Measurements from ENCODE around the gene GOLPH3L.
"Not testable (repeated sequence)": the region's sequence is repeated elsewhere in the genome, so short reads cannot be mapped to it uniquely, and the experiment has no call there.

The GOLPH3L gene

DNA sequence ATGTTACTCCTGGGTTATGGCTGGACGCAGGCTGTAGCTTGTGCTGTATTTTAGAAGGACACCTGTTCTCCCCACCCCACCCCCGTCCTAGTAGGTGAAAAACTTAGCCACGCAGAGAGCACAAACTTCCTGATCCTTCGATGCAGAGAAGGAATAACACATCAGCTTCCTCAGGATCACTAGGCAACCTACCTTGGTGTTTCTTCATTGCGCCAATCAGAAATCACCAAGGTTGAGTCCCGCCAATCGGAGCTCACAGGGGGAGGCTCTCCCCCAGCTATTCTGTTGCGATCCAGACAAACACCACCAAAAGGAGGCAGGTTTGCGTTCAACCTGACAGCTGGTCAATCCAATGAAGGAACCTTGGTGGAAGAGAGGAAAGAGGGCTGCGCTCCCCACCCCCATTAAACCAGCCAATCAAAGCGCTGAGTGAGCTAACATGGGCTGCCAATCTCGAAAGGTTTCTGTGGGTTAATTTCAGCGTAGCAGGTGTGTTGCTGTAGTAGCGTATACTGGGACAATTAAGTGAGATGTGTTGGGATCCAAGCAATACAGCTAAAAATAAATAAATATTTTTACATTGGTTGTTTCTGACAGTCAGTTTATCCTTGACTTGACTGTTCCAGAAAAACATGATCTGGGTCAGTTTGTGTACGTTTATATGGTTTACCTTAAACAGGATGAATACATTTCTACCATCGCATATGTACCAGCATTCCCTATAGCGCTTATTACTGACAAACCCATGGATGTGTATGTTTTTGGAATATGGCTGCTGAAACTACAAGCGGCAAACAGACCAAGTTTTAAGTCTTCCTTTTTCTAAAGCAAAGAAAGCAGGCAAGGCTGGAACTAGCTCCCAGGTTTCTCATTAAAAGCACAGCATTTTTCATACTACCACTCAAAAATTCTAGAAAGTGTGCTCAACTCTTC, at the start of gene GOLPH3L:
TSS of gene GOLPH3L (minus strand) at position 160 of the 933 bp plus-strand sequence. CDS start 2,316 bp downstream, outside the sequence.
- peak; percentile 76 for DNase-seq (ENCODE audit: low read depth)

DNA sequence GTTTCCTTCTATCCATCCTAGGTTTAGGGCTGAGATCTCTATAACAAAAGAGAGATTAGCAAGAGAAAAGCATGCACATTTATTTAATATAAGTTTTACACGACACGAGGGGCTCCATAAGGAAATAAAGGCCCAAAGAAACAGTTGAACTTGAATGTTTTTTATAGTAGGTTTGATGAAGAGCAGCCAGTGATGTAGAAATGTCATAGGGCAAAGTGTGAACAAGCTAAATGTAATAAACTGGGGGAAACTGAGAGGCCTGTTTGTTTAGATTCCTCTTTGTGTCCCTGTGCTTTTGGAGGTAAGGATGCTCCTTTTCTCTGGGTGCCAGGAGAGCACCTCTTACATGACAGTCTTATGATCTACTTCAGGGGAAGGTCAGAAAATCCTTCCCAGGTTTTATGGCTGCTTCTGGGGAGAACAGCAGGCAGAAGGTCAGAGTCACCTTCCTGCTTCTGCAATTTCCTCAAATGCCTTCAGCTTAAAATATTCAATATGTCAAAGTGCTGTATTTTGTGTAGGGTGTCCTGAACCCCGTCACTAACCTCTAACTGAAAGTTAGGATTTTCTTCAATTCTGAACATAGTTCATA, 33.3 kb upstream of the GOLPH3L start:
- no peak for DNase-seq (ENCODE audit: low read depth)

DNA sequence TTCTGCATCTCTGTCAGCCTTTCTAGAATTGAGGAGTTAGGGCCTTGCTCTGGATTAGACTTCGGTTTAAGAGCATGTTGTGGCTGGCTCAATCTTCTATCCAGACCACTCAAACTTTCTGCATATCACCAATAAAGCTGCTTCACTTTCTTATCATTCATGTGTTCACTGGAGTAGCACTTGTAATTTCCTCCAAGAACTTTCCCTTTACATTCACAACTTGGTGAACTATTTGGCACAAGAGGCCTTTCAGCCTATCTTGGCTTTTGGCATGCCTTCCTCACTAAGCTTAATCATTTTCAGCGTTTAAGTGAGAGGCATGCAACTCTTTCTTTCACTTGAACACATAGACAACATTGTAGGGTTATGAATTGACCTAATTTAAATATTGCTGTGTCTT, 27.4 kb upstream of the GOLPH3L start:
- DNase-seq (ENCODE audit: low read depth): no peak

DNA sequence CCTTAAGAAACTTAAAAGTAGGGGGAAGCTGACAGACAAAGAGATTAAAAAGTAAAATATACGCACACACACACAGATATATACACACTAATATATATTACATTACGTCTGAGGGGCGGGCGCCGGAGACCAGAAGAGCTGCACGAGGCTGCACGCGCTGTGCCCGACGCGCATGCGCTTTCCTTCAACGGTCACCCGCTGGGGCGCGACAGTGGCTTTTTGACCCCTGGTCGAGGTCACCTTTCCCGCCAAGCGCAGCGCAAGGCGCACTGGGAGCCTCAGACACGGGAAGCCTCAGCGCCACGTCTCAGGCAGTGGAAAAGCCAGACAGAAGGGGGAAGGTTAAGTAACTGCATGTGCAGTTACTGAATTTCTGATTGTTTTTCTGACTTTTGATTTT, 23.7 kb upstream of the GOLPH3L start, which contains the start of gene HORMAD1:
TSS of gene HORMAD1 (minus strand) at position 193 of the 400 bp plus-strand sequence. CDS start 1,390 bp downstream, outside the sequence.
- DNase-seq (ENCODE audit: low read depth): no peak

DNA sequence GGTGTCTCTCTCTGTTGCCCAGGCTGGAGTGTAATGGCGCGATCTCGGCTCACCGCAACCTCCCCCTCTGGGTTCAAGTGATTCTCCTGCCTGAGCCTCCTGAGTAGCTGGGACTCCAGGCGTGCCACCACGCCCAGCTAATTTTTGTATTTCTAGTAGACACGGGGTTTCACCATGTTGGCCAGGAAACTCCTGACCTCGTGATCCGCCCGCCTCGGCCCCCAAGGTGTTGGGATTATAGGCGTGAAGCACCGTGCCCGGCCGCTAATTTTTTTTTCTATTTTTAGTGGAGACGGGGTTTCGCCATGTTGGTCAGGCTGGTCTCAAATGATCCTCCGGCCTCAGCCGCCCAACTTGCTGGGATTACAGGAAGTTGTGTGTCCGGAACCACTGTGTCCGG, 23.1 kb upstream of the GOLPH3L start:
- no peak for DNase-seq (ENCODE audit: low read depth)

DNA sequence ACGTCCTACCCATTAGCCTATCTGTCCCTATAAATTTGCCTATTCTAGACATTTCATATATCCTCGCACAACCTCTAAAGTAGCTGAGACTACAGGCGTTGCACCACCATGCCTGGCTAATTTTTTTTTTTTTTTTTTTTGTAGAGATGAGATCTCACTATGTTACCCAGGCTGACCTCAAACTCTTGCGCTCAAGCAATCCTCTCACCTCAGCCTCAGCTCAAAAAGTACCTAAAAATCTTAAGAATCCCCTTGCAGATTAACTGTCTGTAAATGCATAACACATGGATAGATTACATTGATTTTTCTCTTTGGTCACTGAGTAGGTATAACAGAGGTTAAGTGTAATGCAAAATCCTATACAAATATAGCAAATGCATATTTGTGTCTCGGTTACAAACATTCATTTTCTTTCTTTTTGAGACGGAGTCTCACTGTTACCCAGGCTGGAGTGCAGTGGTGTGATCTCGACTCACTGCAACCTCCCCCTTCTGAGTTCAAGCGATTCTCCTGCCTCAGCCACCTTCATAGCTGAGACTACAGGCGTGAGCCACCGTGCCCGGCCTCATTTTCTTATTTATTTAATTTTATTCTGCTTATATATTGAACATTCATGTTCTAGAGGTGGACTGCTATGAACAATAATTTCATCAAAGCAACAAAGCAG, 21.4 kb upstream of the GOLPH3L start:
- no peak for DNase-seq (ENCODE audit: low read depth)

DNA sequence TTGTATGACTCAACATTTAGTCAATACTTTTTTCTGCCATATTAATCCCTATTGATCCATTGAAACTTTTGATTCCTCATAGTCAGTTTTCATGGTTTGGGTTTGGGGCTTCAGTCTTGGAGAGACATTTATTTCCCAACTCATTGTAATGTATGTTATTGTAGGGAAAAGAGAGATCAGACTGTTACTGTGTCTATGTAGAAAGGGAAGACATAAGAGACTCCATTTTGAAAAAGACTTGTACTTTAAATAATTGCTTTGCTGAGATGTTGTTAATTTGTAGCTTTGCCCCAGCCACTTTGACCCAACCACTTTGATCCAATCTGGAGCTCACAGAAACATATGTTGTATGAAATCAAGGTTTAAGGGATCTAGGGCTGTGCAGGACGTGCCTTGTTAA, 12.1 kb upstream of the GOLPH3L start:
- not testable (repeated sequence) for DNase-seq (ENCODE audit: low read depth)

DNA sequence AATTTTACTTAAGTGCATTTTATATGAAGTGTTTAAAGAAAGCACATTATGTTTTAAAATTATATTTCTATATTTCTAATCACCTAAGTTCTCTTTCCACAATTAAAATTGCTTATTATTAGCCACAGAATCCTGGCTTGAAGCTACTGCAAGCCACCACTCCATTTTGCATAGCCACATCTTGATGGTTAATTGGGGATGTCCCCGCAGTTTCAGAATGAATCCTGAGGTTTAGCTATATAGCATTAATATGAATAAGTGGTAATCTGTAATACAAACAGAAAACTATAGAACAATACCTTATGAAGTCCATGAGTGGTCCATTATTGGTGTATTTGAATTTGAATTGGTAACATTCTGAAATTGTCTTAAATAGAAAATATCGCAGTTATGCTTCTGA, 11.6 kb upstream of the GOLPH3L start:
- DNase-seq (ENCODE audit: low read depth): no peak

DNA sequence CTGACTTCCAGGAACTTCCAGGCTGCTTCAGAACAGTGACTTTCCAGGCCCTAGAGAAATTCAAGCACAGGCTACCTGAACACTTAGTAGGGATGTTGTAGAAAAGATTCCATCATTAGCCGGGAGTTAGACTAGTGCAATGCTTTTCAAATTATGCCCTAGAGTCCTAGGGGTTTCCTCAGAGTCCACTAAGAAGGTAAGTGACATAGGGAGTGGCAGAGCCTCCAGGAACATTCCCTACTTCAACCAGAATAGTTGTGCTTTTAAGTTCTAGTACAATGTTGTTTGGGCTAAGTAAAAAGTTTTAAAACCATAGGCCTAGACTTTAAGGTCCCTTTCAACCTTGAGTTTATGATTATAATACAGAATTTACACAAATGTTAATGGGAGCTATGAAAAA, 9.1 kb upstream of the GOLPH3L start:
- DNase-seq (ENCODE audit: low read depth): no peak

DNA sequence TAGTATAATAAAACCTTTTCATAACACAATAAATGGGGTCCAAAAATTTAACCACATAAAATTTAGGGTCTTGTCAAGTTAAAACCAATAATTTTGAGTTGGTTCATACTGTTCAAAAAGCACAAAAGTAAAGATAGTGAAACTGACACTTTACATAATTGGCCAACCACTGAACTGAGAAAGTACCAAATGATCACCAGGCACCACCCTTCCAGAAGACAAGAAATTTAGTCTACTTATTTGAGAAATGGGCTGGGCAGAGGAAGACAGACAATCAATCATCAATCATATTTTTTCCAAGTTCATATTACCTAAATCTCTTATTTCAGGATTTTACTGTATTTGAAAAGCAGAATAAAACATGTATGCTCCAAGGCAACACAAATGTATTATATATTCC, 6.5 kb upstream of the GOLPH3L start:
- no peak for DNase-seq (ENCODE audit: low read depth)

DNA sequence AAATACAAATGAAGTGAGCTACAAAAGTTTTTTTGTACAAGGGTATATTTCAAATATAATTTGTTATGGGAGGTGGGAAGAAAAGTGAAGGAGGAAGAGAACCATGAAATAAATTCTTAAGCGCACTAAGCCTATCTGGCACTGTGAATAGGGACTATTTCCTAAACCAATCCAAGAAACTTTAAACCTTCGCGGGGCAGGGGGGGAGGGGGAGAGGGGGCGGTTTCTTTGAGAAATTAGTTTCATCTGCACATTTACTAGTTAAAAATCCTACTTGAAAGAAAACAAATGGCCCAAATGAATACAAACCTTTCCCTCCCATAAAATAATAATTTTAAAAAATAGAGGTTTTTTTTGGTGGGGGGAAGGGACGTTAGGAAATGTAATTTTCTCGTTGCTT, 364 bp downstream of the GOLPH3L start:
- no peak for DNase-seq (ENCODE audit: low read depth)

DNA sequence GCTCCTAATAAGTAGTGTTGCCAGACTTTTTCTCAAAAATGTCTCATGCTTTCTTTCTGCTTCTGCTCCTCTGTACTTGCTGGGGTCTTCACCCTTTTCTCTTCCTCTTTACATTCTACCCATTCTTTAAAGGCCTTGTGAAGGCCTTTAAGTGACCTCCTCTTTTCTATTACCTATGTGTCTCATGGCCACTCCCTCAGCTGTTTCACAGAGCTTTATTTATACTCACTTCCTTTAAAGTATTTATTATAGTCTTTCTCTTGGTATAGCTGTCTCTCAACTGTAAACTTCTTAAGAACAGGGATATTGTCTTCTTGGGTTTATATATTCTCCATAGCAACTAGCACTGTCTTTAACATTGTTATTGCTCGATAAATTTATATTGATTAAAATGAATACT, 792 bp downstream of the GOLPH3L start:
- DNase-seq (ENCODE audit: low read depth): no peak

DNA sequence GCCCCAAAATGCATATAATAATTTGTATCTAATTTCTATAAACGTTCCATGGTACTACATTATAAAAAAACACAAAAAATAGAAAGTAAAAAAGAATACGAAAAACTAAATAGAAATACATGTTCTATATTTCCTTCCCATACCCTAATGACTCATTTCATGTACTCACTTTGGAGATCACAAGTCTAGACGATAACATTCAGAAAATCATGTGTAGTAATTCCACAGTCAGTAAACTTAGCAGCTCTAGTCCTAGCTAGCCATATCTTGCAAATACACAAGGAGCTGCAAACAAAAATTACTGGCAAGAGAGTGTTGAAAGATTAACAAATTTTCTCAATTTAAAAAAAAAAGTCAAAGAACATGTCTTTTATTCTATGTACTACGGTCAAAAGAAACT, 1.4 kb downstream of the GOLPH3L start:
- DNase-seq (ENCODE audit: low read depth): no peak

DNA sequence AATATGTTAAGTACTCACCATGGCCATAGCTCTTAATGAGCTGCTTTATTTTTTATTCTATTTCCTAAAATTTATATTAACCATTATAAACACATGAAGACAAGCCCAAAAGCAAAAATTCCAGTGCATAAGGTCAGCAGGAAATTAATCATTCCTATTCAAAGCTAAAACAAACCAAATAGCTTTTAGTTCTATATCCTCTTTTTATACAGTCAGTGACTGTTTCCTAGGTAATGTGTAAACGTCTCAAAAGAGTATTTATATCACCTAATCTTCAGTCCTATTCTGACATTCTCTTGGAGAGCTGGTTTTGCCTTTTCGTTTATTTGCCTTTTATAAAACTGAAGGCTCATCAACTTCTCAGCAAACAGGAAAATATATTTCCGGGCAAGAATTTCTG, 4.2 kb downstream of the GOLPH3L start:
- DNase-seq (ENCODE audit: low read depth): no peak

DNA sequence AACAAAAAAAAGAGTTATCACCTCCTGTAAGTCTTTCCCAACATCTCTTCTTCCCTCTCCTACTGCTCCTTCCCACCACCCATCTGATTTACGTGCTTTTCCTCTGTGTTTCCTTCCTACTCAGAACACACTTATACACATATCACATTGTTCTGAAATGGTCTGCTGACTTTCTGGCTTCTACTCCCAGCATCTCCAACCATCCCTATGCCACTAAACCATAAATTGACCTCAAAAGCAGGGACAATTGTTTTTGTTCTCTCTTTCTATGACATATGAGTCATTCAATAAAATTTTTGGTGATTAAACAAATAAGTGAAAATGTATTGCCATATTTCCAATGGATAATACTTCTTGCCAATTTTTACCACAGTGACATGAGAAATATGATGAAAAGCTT, 8.2 kb downstream of the GOLPH3L start:
- DNase-seq (ENCODE audit: low read depth): no peak

DNA sequence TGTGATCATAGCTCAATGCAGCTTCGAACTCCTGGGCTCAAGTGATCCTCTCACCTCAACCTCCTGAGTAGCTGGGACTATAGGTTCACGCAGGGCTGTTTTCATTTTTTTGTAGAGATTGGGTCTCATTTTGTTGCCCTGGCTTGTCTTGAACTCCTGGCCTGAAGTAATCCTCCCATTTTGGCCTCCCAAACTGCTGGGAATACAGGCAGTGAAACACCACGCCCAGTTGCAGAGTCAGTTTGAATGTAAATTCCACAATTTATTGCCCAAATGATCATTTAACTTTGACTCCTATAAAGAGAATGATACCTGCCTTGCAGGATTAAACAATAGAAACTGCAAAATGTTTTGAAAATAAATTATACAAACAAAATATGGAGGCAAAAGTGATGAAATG, 10.7 kb downstream of the GOLPH3L start:
- DNase-seq (ENCODE audit: low read depth): no peak

DNA sequence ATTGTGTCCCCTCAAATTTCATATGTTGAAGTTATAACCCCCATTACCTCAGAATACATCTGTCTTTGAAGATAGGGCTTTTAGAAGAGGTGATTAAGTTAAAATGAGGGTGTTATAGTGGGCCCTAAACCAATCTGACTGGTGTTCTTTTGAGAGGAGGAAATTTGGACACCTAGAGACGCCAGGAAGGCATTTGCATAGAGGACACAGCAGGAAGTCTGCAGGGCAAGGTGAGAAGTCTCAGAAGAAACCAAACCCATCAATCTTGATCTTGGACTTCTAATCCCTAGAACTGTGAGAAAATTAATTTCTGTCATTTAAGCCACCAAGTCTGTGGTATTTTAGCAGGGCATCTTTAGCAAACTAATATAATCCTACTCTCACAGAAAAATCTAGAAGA, 13.0 kb downstream of the GOLPH3L start:
- DNase-seq (ENCODE audit: low read depth): no peak

DNA sequence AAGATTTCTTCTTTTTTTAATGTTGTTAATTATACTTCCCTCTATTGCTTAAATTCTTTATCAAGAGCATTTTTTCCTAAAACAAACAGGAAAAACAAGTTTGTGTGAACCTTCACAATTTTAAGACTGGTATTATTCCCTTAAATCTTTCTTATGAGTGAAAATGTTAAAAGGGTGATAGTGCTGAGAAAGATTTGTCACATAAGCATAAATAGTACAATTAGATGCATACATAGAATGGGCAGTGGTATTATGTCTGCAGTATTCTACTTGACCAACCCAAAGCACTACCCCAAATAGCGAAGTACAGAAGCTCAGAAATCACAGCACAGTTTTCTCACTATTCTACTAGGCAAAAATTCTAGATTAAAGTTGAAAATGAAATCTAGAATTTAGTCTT, 18.0 kb downstream of the GOLPH3L start:
- DNase-seq (ENCODE audit: low read depth): no peak

DNA sequence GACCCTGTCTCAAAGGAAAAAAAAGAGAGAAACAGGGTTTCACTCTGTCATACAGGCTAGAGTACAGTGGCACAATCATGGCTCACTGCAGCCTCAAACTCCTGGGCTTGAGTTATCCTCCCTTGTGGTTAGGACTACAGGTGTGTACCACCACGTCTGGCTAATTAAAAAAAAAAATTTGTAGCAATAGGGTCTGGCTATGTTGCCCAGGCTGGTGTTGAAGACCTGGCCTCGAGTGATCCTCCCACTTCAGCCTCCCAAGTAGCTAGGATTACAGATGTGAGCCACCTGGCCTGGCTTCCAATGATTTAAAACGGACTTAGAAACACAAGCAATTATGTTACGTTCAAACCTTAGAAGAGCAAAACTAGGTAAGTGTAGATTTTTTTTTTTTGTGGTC, 22.1 kb downstream of the GOLPH3L start:
- DNase-seq (ENCODE audit: low read depth): no peak

DNA sequence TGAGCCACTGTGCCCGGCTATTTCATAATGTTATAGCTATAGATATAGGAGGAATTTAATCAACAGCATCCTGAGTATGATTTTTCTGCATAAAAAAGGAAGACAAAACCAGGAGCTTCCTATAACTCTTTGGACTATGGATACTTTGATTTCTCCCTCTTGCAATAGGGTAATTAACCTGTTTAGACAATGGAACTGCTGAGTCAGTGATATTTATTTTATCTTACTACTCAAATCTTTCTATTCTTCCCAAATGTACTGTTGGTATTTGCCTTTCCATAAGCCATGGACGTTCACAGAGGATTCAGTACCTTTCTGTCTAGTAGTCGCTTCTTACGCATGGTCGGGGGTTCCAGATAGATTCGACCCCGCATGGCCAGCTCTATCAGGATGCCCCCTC, 33.6 kb downstream of the GOLPH3L start:
- DNase-seq (ENCODE audit: low read depth): no peak

DNA sequence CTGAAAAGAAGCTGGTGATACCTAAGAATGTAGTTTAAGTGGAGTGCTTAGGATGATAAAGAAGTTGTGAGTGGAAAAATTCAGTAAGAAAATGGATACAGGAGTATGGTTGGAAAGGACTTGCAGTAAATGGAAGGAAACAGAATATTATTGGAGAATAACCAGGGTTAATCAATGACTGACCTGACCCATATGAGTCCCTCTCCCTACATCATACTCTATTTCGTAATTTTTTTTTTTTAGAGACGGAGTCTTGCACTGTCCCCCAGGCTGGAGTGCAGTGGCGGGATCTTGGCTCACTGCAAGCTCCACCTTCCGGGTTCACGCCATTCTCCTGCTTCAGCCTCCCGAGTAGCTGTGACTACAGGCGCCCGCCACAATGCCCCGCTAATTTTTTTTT, 34.1 kb downstream of the GOLPH3L start:
- DNase-seq (ENCODE audit: low read depth): no peak

DNA sequence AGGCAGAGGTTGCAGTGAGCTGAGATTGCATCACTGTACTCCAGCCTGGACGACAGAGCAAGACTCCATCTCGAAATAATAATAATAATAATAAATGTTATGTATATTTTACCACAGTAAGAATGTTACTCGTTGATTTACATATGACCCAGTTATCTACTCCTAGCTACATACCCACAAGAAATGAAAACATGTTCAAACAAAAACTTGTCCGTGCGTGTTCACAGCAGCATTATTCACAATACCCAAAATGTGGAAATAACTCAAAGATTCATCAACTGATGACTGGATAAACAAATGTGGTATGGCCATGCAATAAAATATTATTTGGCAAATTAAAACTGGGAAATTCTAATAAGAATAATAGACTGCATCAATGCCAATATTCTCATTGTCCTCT, 35.8 kb downstream of the GOLPH3L start:
- DNase-seq (ENCODE audit: low read depth): no peak

DNA sequence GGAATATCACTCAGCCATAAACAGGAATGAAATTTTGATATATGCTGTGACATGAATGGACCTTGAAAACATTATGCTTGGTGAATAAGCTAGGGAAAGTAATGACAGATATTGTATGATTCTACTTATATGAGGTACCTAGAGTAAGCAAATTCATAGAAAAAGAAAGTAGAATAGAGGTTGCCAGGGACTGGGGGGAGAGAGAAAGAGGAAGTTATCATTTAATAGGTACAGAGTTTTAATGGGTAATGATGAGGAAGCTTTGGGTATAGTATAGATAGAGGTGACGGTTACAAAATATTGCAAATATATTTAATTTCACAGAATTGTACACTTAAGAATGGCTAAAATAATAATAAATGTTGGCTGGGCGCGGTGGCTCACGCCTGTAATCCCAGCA, 36.4 kb downstream of the GOLPH3L start:
- no peak for DNase-seq (ENCODE audit: low read depth)
